Type B pancreatic cell (in vitro differentiated cells): ENCODE data around the gene MCCC1. TPM values are rescaled to one million over a fixed set of nuclear protein-coding genes. Genes with fewer than 3 reads are reported as not detected.
A peak's percentile ranks its signal among the peaks of the same experiment; 100 is the strongest.

Source experiments
- DNase-seq: peaks from one replicate; pipeline ENCODE4 v3.0.0; 2021; ENCODE audit warnings: mixed read lengths; ENCODE audit not compliant: unreplicated experiment; ENCODE audit errors: extremely low spot score
- H3K27ac Mint-ChIP-seq: 2 replicates; pipeline ENCODE4 v1.8.0; 2021; ENCODE audit warnings: mild to moderate bottlenecking, mixed read lengths
- H3K27me3 Mint-ChIP-seq: 2 replicates; pipeline ENCODE4 v1.8.0; 2021; ENCODE audit warnings: mixed read lengths
- H3K36me3 Mint-ChIP-seq: 2 replicates; pipeline ENCODE4 v1.8.0; 2021; ENCODE audit warnings: mixed read lengths
- H3K4me1 Mint-ChIP-seq: one replicate; pipeline ENCODE4 v1.8.0; 2021; ENCODE audit warnings: mixed read lengths; ENCODE audit not compliant: unreplicated experiment
- H3K4me3 Mint-ChIP-seq: 2 replicates; pipeline ENCODE4 v1.8.0; 2021; ENCODE audit warnings: mild to moderate bottlenecking, mixed read lengths
- H3K9me3 Mint-ChIP-seq: 2 replicates; pipeline ENCODE4 v1.8.0; 2021; ENCODE audit warnings: mixed read lengths
- CTCF ChIP-seq: fragments of 200-600 bp; sonication (generic); conservative IDR thresholded peaks from 2 replicates; pipeline ENCODE4 v1.5.0; 2021; ENCODE audit warnings: antibody characterized with exemption, mild to moderate bottlenecking
- long read RNA-seq: library from polyadenylated mRNA; unstranded; transcript quantifications from one replicate; pipeline ENCODE4 v2.0.0, GENCODE V29; 2020
- total RNA-seq: library from RNA; stranded (reverse); gene quantifications from 2 replicates; pipeline ENCODE4 v1.2.1, GENCODE V29; 2021; ENCODE audit warnings: low replicate concordance

MCCC1 gene
- total RNA-seq = 40.9 and 58.1 TPM in 2 replicates
- long read RNA-seq, transcript MCCC1-201 (19 exons, 2,545 nt) = major isoform, 322 of 386 reads
- long read RNA-seq, partial matches to known transcripts = 10 of 386 reads
- long read RNA-seq, other reads (novel, unspliced or antisense) = 50 of 386 reads

- Mint-ChIP-seq H3K4me3 (peak within 1 kb of the TSS; percentile 96), H3K4me1 (peaks cover 27% of the 10 kb centered on the region), H3K9me3 (no peaks in the 10 kb centered on the region)
Observed at GRCh38 chr3:183099026-183099837, at the start of gene MCCC1. Gene MCCC1, minus strand, starts transcription at chr3:183099496. Its CDS starts 56 bp downstream, at chr3:183099440.

GRCh38 chr3:183148056-183148455, 48.8 kb upstream of the MCCC1 start:
- H3K36me3 Mint-ChIP-seq = no peaks in the 10 kb centered on the region
- no peak for TF ChIP-seq CTCF
- H3K9me3 Mint-ChIP-seq = no peaks in the 10 kb centered on the region
- no peak overlapping the region for H3K27ac Mint-ChIP-seq
- no peak overlapping the region for H3K4me3 Mint-ChIP-seq
- H3K27me3 Mint-ChIP-seq = no peaks in the 10 kb centered on the region
- H3K4me1 Mint-ChIP-seq = peaks cover 6% of the 10 kb centered on the region
- no peak for DNase-seq

More at GRCh38 chr3:183099026-183099837, at the start of gene MCCC1:
- no peak for TF ChIP-seq CTCF
- Mint-ChIP-seq H3K36me3 (peaks cover 15% of the 10 kb centered on the region), H3K27me3 (no peaks in the 10 kb centered on the region), H3K27ac (peak within 1 kb of the TSS; percentile 96)
- peak; percentile 97 for DNase-seq

GRCh38 chr3:183144363-183144762, 45.1 kb upstream of the MCCC1 start:
- peaks cover 12% of the 10 kb centered on the region for H3K4me1 Mint-ChIP-seq
- no peak for TF ChIP-seq CTCF
- no peak overlapping the region for H3K4me3 Mint-ChIP-seq

GRCh38 chr3:183142199-183142598, 42.9 kb upstream of the MCCC1 start:
- TF ChIP-seq CTCF = no peak
- DNase-seq = no peak
- no peaks in the 10 kb centered on the region for H3K36me3 Mint-ChIP-seq
- peaks cover 12% of the 10 kb centered on the region for H3K4me1 Mint-ChIP-seq
- H3K27ac Mint-ChIP-seq = peak overlapping the region; percentile 97
- H3K4me3 Mint-ChIP-seq = peak overlapping the region; percentile 74
- H3K27me3 Mint-ChIP-seq = no peaks in the 10 kb centered on the region
- no peaks in the 10 kb centered on the region for H3K9me3 Mint-ChIP-seq

More at GRCh38 chr3:183144363-183144762, 45.1 kb upstream of the MCCC1 start:
- H3K27ac Mint-ChIP-seq = no peak overlapping the region
- DNase-seq = no peak
- H3K9me3 Mint-ChIP-seq = no peaks in the 10 kb centered on the region
- no peaks in the 10 kb centered on the region for H3K27me3 Mint-ChIP-seq
- H3K36me3 Mint-ChIP-seq = no peaks in the 10 kb centered on the region

GRCh38 chr3:183134844-183135243, 35.5 kb upstream of the MCCC1 start:
- Mint-ChIP-seq H3K4me3 (no peak overlapping the region), H3K27me3 (peaks cover 6% of the 10 kb centered on the region), H3K36me3 (no peaks in the 10 kb centered on the region), H3K4me1 (no peaks in the 10 kb centered on the region), H3K27ac (no peak overlapping the region), H3K9me3 (no peaks in the 10 kb centered on the region)
- TF ChIP-seq CTCF = no peak
- DNase-seq = no peak
